GM06990 (cell line): ENCODE results near the gene ATG14.

ENCODE experiments used
- DNase-seq: peaks from one replicate; pipeline ENCODE4 v3.0.0-alpha.2; 2011; ENCODE audit not compliant: insufficient read length; ENCODE audit errors: extremely low read depth
- H3K27me3 ChIP-seq: replicated peaks from 2 replicates; pipeline ENCODE4 v1.6.0; 2011; ENCODE audit warnings: low read length; ENCODE audit not compliant: control insufficient read depth, insufficient read depth
- H3K36me3 ChIP-seq: 2 replicates; pipeline ENCODE4 v1.5.1; 2011; ENCODE audit warnings: low read length; ENCODE audit not compliant: control insufficient read depth, insufficient read depth
- H3K4me3 ChIP-seq: replicated peaks from 2 replicates; pipeline ENCODE4 v1.5.1; 2011; ENCODE audit warnings: low read depth, mild to moderate bottlenecking, control low read depth, low read length
- TF ChIP-seq, protein P1 (sequence below): IDR thresholded peaks from 2 replicates; pipeline ENCODE4 v1.5.1; 2011; ENCODE audit warnings: low read length, control low read depth, mild to moderate bottlenecking, inconsistent platforms; ENCODE audit not compliant: insufficient read depth, poor library complexity, severe bottlenecking

The ATG14 gene

DNA sequence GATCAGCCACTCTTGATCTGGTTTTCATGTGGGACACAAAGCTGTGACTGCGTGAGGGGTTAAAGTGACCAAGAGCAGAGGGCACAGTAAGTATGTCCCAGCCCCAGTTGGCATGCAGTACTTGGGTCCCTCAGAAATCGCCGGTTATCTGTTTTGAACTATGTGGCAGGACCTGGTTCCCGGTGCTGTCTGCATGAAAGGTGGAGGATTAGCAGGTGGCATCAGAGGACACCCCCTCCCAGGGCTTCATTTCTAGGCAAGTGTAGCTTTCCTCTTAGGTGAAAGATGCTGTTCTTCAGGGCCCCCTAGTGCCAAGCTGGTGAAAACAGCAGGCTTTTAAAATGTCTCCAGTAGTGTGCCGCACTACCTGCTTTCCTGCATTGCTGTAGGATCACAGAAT, 57.1 kb downstream of the ATG14 start:
- H3K36me3 ChIP-seq, result peaks cover 6% of the 10 kb centered on the region
- TF ChIP-seq, protein P1, sequence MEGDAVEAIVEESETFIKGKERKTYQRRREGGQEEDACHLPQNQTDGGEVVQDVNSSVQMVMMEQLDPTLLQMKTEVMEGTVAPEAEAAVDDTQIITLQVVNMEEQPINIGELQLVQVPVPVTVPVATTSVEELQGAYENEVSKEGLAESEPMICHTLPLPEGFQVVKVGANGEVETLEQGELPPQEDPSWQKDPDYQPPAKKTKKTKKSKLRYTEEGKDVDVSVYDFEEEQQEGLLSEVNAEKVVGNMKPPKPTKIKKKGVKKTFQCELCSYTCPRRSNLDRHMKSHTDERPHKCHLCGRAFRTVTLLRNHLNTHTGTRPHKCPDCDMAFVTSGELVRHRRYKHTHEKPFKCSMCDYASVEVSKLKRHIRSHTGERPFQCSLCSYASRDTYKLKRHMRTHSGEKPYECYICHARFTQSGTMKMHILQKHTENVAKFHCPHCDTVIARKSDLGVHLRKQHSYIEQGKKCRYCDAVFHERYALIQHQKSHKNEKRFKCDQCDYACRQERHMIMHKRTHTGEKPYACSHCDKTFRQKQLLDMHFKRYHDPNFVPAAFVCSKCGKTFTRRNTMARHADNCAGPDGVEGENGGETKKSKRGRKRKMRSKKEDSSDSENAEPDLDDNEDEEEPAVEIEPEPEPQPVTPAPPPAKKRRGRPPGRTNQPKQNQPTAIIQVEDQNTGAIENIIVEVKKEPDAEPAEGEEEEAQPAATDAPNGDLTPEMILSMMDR, result peak; percentile 79
- DNase-seq, result no peak
- no peak overlapping the region for H3K4me3 ChIP-seq
- H3K27me3 ChIP-seq, result no peaks in the 10 kb centered on the region

DNA sequence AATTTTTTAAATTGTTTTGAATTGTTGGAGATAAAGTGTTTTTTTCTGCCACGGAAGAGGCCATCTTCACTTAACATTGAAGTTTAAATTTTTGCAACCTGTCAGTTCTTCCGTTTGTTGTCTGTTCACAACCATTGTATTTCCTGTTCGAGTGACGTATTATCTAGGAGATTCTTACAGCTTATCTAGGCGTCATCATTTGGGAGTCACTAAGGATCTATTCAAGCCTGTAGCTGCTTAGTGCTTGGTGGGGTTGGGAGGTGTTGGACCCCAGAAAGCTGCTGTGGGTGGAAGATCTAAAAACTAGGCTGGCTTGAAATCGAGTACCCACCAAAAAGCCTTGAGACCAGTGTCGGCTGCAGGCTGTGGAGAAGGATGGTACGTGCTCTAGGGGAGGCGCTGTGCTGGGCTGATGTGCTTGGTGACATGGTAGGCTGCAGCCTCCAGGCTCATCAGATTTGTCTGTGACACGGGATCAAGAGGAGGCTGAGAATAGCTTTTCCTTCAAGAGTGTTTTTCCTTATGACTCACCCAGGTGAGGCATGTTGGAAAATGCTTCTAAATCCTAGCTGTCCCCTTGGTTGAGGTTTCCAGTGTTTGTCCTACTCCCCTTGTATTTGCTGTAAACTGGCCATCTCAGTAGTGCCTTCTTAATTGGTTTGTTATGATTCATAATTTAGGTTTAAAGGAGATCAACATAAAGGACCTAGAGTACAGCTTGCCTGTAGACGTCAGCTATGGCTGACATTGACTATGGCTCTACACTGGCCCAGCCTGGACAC, 57.8 kb downstream of the ATG14 start:
- DNase-seq, result no peak
- TF ChIP-seq, protein P1, result peak; percentile 4
- Histone ChIP-seq H3K36me3 (peaks cover 6% of the 10 kb centered on the region), H3K4me3 (no peak overlapping the region), H3K27me3 (no peaks in the 10 kb centered on the region)

DNA sequence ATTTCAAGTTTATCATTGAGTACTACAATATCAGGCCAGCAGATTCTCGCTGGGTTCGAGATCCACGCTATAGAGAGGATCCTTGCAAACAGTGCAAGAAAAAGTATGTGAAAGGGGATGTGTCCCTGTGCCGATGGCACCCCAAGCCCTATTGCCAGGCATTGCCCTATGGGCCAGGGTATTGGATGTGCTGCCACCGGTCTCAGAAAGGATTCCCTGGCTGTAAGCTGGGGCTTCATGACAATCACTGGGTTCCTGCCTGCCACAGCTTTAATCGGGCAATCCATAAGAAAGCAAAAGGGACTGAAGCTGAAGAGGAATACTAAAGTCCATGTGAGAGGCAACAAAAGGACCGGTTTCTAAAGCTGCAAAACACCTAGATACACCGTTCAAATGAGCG, 59.4 kb downstream of the ATG14 start:
- H3K36me3 ChIP-seq, result peaks cover 6% of the 10 kb centered on the region
- no peak for DNase-seq

DNA sequence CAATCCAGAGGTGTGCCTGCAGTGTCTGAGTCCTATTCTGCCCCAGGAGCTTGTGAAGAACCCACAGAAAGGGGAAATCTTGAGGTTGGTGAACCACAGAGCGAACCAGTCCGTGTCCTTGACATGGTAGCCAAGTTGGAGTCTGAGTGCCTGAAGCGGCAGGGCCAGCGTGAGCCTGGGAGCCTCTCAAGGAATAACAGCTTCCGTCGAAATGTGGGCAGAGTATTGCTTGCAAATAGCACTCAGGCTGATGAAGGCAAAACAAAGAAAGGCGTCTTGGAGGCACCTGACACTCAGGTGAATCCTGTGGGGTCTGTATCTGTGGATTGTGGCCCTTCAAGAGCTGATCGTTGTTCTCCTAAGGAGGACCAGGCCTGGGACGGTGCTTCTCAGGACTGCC, 60.5 kb downstream of the ATG14 start:
- DNase-seq, result no peak
- no peaks in the 10 kb centered on the region for H3K27me3 ChIP-seq
- H3K36me3 ChIP-seq, result peaks cover 6% of the 10 kb centered on the region
- no peak overlapping the region for H3K4me3 ChIP-seq
- TF ChIP-seq, protein P1, result no peak

More for the DNA sequence above, 59.4 kb downstream of the ATG14 start:
- no peak overlapping the region for H3K4me3 ChIP-seq
- TF ChIP-seq, protein P1, result no peak
- no peaks in the 10 kb centered on the region for H3K27me3 ChIP-seq

DNA sequence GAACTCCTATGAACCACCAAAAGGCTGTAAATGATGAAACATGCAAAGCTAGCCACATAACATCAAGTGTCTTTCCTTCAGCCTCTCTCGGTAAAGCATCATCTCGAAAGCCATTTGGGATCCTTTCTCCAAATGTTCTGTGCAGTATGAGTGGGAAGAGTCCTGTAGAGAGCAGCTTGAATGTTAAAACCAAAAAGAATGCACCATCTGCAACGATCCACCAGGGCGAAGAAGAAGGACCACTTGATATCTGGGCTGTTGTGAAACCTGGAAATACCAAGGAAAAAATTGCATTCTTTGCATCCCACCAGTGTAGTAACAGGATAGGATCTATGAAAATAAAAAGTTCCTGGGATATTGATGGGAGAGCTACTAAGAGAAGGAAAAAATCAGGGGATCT, 61.2 kb downstream of the ATG14 start:
- TF ChIP-seq, protein P1, result no peak

More for the DNA sequence above, 61.2 kb downstream of the ATG14 start:
- peaks cover 6% of the 10 kb centered on the region for H3K36me3 ChIP-seq
- DNase-seq, result no peak
- no peaks in the 10 kb centered on the region for H3K27me3 ChIP-seq
- no peak overlapping the region for H3K4me3 ChIP-seq
